ENCODE measurements around the gene TFF3. TPM values are rescaled to one million over a fixed set of nuclear protein-coding genes. Genes with fewer than 3 reads are reported as not detected.

TFF3 gene
- total RNA-seq, 2 experiments from 2014 or later = not detected

DNA sequence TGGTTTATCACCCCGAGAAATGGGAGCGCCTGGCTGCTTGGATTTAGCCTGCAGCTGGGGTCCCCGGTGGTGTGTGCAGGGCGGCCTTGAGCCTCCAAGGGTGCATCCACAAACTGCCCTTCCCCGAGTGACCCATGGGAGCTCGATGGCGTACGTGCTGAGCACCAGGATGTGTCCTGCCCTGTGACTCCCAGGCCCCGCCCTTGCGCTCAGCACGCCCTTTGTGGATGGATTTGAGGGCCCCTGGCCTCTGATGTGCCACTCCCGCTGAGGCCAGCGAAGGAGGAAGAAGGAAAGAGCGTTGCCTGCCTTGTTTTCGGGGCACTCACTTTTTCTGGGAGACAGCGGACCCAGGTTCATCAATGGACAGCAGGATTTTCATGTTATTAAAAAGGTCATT lies 1.7 kb upstream of the TFF3 start:
- POLR2A ChIA-PET = interaction anchor here (0.6 kb wide), 1 partner anchor 181 kb away, joined by 4 read pairs; no protein-coding TSS in a partner anchor
- H3K27ac Mint-ChIP-seq = no peak overlapping the region
- CTCF ChIA-PET = no interaction called here
- H3K27me3 Mint-ChIP-seq = no peaks in the 10 kb centered on the region
- H3K4me3 Mint-ChIP-seq = no peak overlapping the region
- intact Hi-C loops (cut with micrococcal nuclease) = no loop called here
- DNase-seq = no peak
- H3K9me3 Mint-ChIP-seq = no peaks in the 10 kb centered on the region
- H3K4me1 Mint-ChIP-seq (ENCODE audit: low read depth) = peaks cover 5% of the 10 kb centered on the region
- H3K36me3 Mint-ChIP-seq = no peaks in the 10 kb centered on the region

DNA sequence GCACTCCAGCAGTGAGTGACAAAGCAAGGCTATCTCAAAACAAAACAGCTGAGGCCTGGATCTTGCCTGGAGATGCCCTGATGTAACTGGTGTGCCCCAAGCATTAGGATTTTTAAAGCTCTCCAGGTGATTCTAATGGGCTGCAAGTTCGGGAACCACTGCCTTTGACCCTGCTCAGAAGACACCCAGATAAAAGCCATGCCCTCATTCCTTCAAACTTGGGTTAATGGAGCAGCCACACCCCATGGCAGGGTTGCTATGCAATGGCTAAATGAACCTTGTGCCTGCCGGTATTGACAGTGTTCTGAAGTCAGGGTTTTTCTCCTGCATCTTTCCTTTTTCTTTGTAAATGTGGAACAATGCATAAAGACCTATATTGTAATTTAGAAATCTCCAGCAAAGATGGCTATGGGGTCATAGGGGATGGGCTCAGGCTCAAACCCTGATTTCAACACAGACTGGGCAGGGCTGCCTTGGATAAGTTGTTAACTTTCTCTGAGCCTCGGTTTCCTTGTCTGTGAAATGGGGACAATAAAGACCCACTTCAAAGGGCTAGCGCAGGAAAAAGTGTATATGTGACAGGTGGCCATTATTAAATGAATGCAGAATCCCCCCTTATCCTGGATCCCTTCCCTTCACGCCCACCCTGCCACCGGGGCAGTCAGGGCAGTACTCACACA lies 453 bp downstream of the TFF3 start:
- Mint-ChIP-seq H3K27ac (no peak overlapping the region), H3K4me3 (no peak overlapping the region), H3K27me3 (no peaks in the 10 kb centered on the region), H3K4me1 (ENCODE audit: low read depth) (peaks cover 5% of the 10 kb centered on the region), H3K36me3 (no peaks in the 10 kb centered on the region), H3K9me3 (no peaks in the 10 kb centered on the region)
- CTCF ChIA-PET = interaction anchor here (0.5 to 1.7 kb wide), 2 partner anchors 66 to 78 kb away, joined by 3 to 4 read pairs; no protein-coding TSS in a partner anchor
- no peak for DNase-seq
- intact Hi-C loops (cut with micrococcal nuclease) = no loop called here
- POLR2A ChIA-PET = no interaction called here

DNA sequence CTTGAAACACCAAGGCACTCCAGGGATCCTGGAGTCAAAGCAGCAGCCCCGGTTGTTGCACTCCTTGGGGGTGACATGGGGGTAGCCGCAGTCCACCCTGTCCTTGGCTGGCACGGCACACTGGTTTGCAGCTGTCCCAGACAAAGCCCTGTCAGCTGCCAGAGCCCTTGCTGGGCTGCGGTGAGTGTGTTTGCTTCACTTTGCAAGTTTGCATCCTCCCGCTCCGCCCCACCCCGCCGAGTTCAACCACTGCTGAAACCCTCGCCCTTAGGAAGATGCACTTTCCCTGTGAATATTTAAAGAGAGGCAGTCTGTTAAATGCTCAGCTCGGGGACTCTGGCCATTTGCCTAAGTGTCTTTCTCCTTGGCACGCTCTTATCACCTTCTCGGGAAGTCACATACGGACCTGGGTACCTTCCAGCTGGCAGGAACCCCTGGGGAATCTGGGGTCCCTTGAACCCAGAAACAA lies 1.7 kb downstream of the TFF3 start:
- CTCF ChIA-PET = interaction anchor here (1.7 kb wide), 1 partner anchor 68 kb away, joined by 4 read pairs; no protein-coding TSS in a partner anchor
- Mint-ChIP-seq H3K27me3 (no peaks in the 10 kb centered on the region), H3K36me3 (no peaks in the 10 kb centered on the region), H3K4me1 (ENCODE audit: low read depth) (peaks cover 3% of the 10 kb centered on the region), H3K9me3 (no peaks in the 10 kb centered on the region), H3K27ac (no peak overlapping the region), H3K4me3 (no peak overlapping the region)
- intact Hi-C loops (cut with micrococcal nuclease) = no loop called here
- POLR2A ChIA-PET = no interaction called here
- DNase-seq = no peak

DNA sequence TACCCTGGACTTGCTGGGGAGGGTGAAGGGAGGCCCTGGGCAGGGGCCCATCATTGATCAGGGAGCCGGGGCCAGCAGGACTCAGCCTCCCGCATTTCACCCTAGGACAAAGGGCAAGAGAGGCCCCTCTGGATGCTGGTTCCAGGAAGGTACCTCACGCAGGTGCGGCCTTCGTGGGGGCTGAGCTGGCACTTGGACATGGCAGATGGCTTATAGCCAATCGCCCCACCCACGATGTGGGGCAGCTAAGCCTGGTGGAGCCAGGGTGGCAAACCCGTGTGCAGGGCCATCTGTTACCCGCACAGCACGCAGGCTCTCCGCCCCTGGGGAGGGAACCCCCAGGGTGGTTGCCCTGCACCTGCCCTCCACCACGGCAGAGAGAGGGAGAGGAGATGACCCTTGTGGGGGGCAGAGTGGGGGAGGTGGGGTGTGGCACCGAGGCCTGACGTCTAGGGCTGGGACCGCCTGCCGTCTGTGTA lies 2.5 kb downstream of the TFF3 start:
- no peak overlapping the region for H3K4me3 Mint-ChIP-seq
- no peak overlapping the region for H3K27ac Mint-ChIP-seq
- no peaks in the 10 kb centered on the region for H3K9me3 Mint-ChIP-seq
- H3K27me3 Mint-ChIP-seq = peaks cover under 1% of the 10 kb centered on the region
- no peak for DNase-seq
- intact Hi-C loops (cut with micrococcal nuclease) = no loop called here
- no peaks in the 10 kb centered on the region for H3K36me3 Mint-ChIP-seq
- POLR2A ChIA-PET = no interaction called here
- H3K4me1 Mint-ChIP-seq (ENCODE audit: low read depth) = peaks cover 3% of the 10 kb centered on the region
- CTCF ChIA-PET = interaction anchor here (1.0 to 4.0 kb wide), 2 partner anchors 137 to 145 kb away, joined by 3 to 34 read pairs; no protein-coding TSS in a partner anchor

DNA sequence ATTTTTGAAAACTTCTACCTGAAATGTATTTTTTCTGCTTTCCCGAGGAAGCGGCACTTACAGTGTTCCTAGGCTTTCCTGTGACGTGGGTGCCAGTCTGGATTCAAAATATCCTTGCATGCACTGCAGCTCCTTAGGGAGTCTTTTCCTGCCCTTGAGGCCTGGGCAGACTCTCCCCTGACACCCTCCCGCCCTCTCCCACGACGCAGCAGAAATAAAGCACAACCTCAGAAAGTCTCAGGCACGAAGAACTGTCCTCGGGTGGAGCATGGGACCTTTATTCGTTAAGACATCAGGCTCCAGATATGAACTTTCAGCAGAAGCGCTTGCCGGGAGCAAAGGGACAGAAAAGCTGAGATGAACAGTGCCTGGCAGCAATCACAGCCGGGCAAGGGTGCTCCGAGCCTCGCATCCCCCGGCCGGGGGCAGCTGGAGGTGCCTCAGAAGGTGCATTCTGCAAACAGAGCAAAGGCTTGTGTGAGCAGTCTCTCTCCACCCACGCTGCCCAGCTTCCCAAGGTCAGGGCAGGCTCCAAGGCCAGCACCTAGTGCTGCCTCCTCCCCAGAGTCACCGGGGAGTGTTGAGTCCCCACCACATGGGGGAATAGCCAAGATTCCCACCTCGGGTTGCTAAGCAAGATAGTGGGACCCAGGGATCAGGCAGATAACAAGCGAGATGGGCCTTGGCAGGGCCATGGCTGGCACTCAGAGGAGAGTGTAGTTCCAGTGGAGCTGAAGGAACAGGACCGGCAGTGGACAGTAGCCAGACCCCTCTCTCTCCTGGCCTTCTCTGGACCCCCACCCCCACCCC lies 3.2 kb downstream of the TFF3 start:
- ChIA-PET CTCF (interaction anchor here (0.9 to 4.0 kb wide), 6 partner anchors 67 to 148 kb away, joined by 3 to 34 read pairs (median 9); no protein-coding TSS in a partner anchor), POLR2A (no interaction called here)
- peaks cover 5% of the 10 kb centered on the region for H3K27me3 Mint-ChIP-seq
- no peak overlapping the region for H3K4me3 Mint-ChIP-seq
- no peaks in the 10 kb centered on the region for H3K36me3 Mint-ChIP-seq
- no peak for DNase-seq
- H3K27ac Mint-ChIP-seq = no peak overlapping the region
- intact Hi-C loops (cut with micrococcal nuclease) = no loop called here
- H3K4me1 Mint-ChIP-seq (ENCODE audit: low read depth) = peaks cover 3% of the 10 kb centered on the region
- H3K9me3 Mint-ChIP-seq = no peaks in the 10 kb centered on the region

DNA sequence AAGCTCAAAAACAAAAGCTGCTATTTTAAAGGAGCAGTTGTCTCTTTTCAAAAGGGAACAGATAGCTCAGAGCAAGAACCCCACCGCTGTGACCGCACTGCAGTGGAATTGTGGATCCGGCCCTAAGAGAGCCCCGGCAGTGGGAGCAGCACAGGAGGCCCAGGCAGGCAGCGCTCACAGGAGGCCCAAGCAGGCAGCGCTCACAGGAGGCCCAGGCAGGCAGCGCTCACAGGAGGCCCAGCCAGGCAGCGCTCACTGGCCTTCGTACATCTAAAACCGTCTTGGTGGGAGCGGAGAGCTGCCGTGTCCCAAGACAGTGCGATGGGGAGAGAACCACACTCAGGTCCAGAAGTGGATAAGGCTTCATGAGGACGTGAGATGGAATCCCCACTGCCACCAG lies 4.0 kb downstream of the TFF3 start:
- Mint-ChIP-seq H3K27ac (no peak overlapping the region), H3K4me1 (ENCODE audit: low read depth) (peaks cover 3% of the 10 kb centered on the region), H3K9me3 (no peaks in the 10 kb centered on the region), H3K4me3 (no peak overlapping the region), H3K27me3 (peaks cover 5% of the 10 kb centered on the region), H3K36me3 (no peaks in the 10 kb centered on the region)
- DNase-seq = no peak
- CTCF ChIA-PET = interaction anchor here (0.5 to 4.0 kb wide), 20 partner anchors 8 to 520 kb away, joined by 3 to 34 read pairs (median 6); no protein-coding TSS in a partner anchor
- POLR2A ChIA-PET = no interaction called here
- intact Hi-C loops (cut with micrococcal nuclease) = no loop called here

DNA sequence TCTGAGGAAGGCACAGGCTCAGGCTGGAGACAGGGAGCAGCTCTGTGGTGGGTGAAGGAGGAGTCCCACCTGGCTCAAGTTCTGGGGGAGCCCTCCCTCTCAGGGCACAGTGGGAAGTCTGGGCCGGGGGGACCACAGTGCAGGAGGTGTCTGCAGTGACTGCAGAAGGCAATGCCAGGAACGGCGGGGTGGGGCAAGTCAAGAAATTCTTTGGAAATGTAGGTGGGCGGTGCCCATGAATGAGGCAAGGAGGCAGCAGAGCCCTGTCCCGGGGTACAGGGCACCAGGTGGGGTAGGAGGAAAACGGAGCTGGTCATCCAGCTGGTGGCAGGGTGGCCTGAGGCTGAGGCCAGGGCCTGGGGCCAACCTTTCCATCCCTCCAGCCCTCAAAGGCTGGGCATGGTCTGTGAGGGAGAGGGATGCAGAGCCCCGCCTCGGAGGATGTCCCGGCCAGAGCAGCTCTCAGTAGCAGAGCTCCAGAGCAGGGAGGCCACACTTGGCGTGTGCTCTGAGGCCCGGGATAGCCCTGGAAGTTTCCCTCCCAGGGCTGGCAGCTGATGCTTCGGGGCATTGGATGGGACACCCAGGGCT lies 4.7 kb downstream of the TFF3 start:
- Mint-ChIP-seq H3K4me3 (no peak overlapping the region), H3K27me3 (peaks cover 5% of the 10 kb centered on the region), H3K4me1 (ENCODE audit: low read depth) (peaks cover 3% of the 10 kb centered on the region), H3K9me3 (no peaks in the 10 kb centered on the region), H3K27ac (peak overlapping the region; percentile 13), H3K36me3 (no peaks in the 10 kb centered on the region)
- CTCF ChIA-PET = interaction anchor here (0.8 to 4.0 kb wide), 29 partner anchors 8 to 217 kb away, joined by 3 to 34 read pairs (median 6); no protein-coding TSS in a partner anchor
- intact Hi-C loops (cut with micrococcal nuclease) = no loop called here
- DNase-seq = no peak
- POLR2A ChIA-PET = no interaction called here

DNA sequence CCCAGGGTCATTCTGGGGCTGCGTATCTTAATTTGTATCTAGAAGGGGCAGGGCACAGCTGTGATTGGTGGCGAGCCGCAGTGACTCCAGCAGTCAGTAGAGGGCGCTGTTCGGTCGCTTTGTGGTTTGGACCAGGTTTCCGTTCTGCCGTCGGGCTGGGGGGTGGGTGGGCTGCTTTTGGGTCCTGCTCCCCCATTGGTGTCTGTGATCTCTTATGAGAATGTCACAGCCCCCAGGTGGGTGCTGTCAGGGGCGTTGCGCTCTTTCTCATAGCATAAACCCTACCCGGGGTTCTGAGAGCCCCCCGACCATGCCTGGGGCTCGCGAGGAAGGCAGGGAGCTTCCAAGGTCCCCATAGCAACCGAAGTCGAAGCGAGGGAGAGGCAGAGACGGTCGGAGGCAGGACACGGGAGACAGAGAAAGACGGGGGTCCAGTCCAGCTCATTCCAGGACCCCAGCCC lies 5.4 kb downstream of the TFF3 start:
- Mint-ChIP-seq H3K36me3 (no peaks in the 10 kb centered on the region), H3K4me3 (no peak overlapping the region), H3K4me1 (ENCODE audit: low read depth) (peaks cover 3% of the 10 kb centered on the region), H3K27me3 (peaks cover 5% of the 10 kb centered on the region), H3K27ac (no peak overlapping the region), H3K9me3 (no peaks in the 10 kb centered on the region)
- ChIA-PET CTCF (interaction anchor here (0.6 to 4.0 kb wide), 38 partner anchors 8 to 190 kb away, joined by 3 to 34 read pairs (median 4); no protein-coding TSS in a partner anchor), POLR2A (no interaction called here)
- intact Hi-C loops (cut with micrococcal nuclease) = loop anchor here (1.0 to 10.0 kb wide), 3 partner anchors 75 to 164 kb away; no protein-coding TSS in a partner anchor
- peak; percentile 83 for DNase-seq

DNA sequence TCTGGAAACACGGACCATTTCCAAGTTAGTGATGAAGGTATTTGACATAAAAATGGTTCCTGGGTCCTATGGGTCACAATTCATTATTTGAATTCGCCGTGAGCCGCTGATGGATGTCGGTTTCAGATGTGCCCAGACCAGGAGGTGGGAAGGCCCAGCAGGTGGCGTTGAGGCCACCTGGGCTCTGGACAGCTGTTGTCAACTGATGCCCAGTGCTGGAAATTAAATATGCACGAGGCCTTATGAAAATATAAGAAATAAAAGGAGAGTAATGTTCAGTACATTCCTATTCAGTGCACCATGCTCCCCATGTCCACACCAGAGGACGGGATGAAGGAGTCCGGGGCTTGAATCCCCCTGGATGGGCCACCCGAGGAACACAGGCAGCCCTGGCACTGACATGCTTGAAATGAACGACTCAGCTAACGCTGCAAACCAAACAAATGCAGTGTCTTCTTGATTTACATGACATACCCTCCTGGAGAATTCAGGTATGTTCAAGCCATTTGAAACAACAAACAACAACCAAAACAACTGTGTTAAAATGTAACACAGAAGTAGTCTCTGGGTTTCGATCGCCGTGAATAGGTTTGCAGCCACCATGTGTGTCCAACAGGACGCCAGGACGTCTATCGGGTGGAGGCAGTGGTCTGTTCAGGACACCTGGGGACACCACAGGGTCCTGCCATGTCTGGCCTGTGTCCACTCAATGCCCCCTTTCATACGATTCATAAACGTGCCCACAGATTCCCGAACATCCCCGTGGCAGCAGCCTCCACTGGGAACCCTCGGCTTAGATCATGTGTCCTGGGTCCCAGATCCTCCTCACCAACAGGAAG lies 6.1 kb downstream of the TFF3 start:
- Mint-ChIP-seq H3K9me3 (no peaks in the 10 kb centered on the region), H3K27me3 (peaks cover 5% of the 10 kb centered on the region), H3K4me3 (no peak overlapping the region), H3K4me1 (ENCODE audit: low read depth) (peaks cover 3% of the 10 kb centered on the region), H3K36me3 (no peaks in the 10 kb centered on the region), H3K27ac (no peak overlapping the region)
- ChIA-PET CTCF (interaction anchor here (0.6 to 4.0 kb wide), 31 partner anchors 9 to 189 kb away, joined by 3 to 34 read pairs (median 4); no protein-coding TSS in a partner anchor), POLR2A (no interaction called here)
- intact Hi-C loops (cut with micrococcal nuclease) = loop anchor here (1.0 to 10.0 kb wide), 3 partner anchors 76 to 164 kb away; no protein-coding TSS in a partner anchor
- DNase-seq = no peak

DNA sequence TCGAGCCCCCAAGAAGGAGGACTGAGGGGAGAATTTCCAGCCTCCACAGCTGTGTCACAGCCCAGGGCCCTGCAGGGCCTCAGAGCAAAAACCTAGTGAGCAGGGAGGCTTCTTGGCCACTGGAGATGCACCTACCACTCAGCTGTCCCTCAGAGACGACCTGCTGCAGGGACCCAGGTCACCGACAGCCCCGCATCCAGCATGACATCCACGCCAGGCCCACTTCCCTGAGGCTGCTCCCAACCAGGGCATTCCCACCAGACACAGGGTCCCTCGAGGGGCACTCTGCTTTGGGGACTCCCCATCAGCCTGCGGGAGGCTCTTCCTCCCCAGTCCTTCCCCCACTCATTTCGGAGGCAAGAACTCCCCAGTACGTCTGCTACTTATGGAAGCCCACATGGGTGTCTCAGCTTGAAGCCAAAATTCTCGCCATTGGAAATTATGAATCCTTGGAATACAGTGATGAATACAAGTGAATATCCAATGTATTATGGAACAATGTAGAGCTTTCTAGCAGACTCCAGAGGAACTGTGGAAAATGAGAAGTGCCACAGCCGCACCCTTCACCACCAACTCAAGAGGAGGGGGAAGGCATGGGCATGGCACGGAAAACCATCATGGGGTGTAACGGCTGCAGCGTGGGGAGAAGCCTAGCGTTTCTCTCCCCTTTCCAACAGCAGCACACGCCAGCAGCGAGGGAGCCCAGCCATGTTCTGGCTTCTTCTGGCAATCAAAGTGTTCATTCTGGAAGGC lies 6.9 kb downstream of the TFF3 start:
- no peaks in the 10 kb centered on the region for H3K9me3 Mint-ChIP-seq
- no peak for DNase-seq
- POLR2A ChIA-PET = no interaction called here
- no peak overlapping the region for H3K4me3 Mint-ChIP-seq
- no peaks in the 10 kb centered on the region for H3K36me3 Mint-ChIP-seq
- no peak overlapping the region for H3K27ac Mint-ChIP-seq
- H3K4me1 Mint-ChIP-seq (ENCODE audit: low read depth) = peaks cover 3% of the 10 kb centered on the region
- intact Hi-C loops (cut with micrococcal nuclease) = loop anchor here (10.0 kb wide), 1 partner anchor 76 kb away; no protein-coding TSS in a partner anchor
- CTCF ChIA-PET = interaction anchor here (1.0 to 3.8 kb wide), 11 partner anchors 11 to 144 kb away, joined by 3 to 24 read pairs (median 4); no protein-coding TSS in a partner anchor
- peaks cover 5% of the 10 kb centered on the region for H3K27me3 Mint-ChIP-seq
